ENCODE results near the gene CFTR. TPM values are rescaled to one million over a fixed set of nuclear protein-coding genes. Genes with fewer than 3 reads are reported as not detected.

The CFTR gene
- total RNA-seq, 1 donor from 2014 or later: 0.06 TPM

- Mint-ChIP-seq H3K9me3 (no peaks in the 10 kb centered on the region), H3K27ac (no peak overlapping the region), H3K4me3 (no peak overlapping the region), H3K36me3 (no peaks in the 10 kb centered on the region), H3K27me3 (ENCODE audit: insufficient read depth, low read depth) (peaks cover 2% of the 10 kb centered on the region), H3K4me1 (no peaks in the 10 kb centered on the region)
- no peaks in the 10 kb centered on the region for H4K20me1 ChIP-seq (ENCODE audit: low read depth)
- no peak overlapping the region for H3K4me2 ChIP-seq
- H3K27ac ChIP-seq: no peak overlapping the region
- TF ChIP-seq CTCF (IDR thresholded peaks at IDR 0.05): no peak
- TF ChIP-seq EZH2phosphoT487 (IDR thresholded peaks at IDR 0.05): no peak
- no peak overlapping the region for H2AFZ ChIP-seq (replicated peaks)
- H3K4me3 ChIP-seq: no peak overlapping the region
- no peaks in the 10 kb centered on the region for H3F3A ChIP-seq (ENCODE audit: low read depth)
- H3K79me2 ChIP-seq (ENCODE audit: low read depth): no peaks in the 10 kb centered on the region
- H3K9ac ChIP-seq: no peak overlapping the region
- no peaks in the 10 kb centered on the region for H3K27me3 ChIP-seq
- DNase-seq (ENCODE audit: low spot score): no peak
- no peaks in the 10 kb centered on the region for H3K36me3 ChIP-seq
- no peaks in the 10 kb centered on the region for H3K4me1 ChIP-seq
- no peaks in the 10 kb centered on the region for H3K9me3 ChIP-seq (ENCODE audit: low read depth)
Observed at GRCh38 chr7:117555260-117555659, 75.4 kb downstream of the CFTR start.

- no peak for DNase-seq (ENCODE audit: low spot score)
- Histone ChIP-seq H3K79me2 (ENCODE audit: low read depth) (no peaks in the 10 kb centered on the region), H3K27me3 (no peaks in the 10 kb centered on the region), H4K20me1 (ENCODE audit: low read depth) (no peaks in the 10 kb centered on the region), H3K4me1 (no peaks in the 10 kb centered on the region), H3K36me3 (no peaks in the 10 kb centered on the region), H3K27ac (no peak overlapping the region), H3K4me3 (no peak overlapping the region), H3F3A (ENCODE audit: low read depth) (no peaks in the 10 kb centered on the region), H3K9ac (no peak overlapping the region), H2AFZ (replicated peaks) (no peak overlapping the region), H3K9me3 (ENCODE audit: low read depth) (no peaks in the 10 kb centered on the region), H3K4me2 (no peak overlapping the region)
- H3K27ac Mint-ChIP-seq: no peak overlapping the region
- H3K9me3 Mint-ChIP-seq: no peaks in the 10 kb centered on the region
- TF ChIP-seq CTCF (IDR thresholded peaks at IDR 0.05) (no peak), EZH2 (IDR thresholded peaks at IDR 0.05) (no peak), EZH2phosphoT487 (IDR thresholded peaks at IDR 0.05) (no peak)
- H3K27me3 Mint-ChIP-seq (ENCODE audit: insufficient read depth, low read depth): peaks cover 2% of the 10 kb centered on the region
- no peaks in the 10 kb centered on the region for H3K36me3 Mint-ChIP-seq
- H3K4me3 Mint-ChIP-seq: no peak overlapping the region
- H3K4me1 Mint-ChIP-seq: no peaks in the 10 kb centered on the region
Observed at GRCh38 chr7:117559391-117559790, 79.6 kb downstream of the CFTR start.

DNA sequence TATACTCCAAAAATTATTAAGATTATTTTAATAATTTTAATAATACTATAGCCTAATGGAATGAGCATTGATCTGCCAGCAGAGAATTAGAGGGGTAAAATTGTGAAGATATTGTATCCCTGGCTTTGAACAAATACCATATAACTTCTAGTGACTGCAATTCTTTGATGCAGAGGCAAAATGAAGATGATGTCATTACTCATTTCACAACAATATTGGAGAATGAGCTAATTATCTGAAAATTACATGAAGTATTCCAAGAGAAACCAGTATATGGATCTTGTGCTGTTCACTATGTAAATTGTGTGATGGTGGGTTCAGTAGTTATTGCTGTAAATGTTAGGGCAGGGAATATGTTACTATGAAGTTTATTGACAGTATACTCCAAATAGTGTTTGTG lies 80.2 kb downstream of the CFTR start:
- no peak for DNase-seq (ENCODE audit: low spot score)
- TF ChIP-seq EZH2 (IDR thresholded peaks at IDR 0.05) (no peak), CTCF (IDR thresholded peaks at IDR 0.05) (no peak), EZH2phosphoT487 (IDR thresholded peaks at IDR 0.05) (no peak)
- Histone ChIP-seq H3F3A (ENCODE audit: low read depth) (no peaks in the 10 kb centered on the region), H2AFZ (replicated peaks) (no peak overlapping the region), H4K20me1 (ENCODE audit: low read depth) (no peaks in the 10 kb centered on the region), H3K79me2 (ENCODE audit: low read depth) (no peaks in the 10 kb centered on the region), H3K9ac (no peak overlapping the region), H3K27ac (no peak overlapping the region), H3K9me3 (ENCODE audit: low read depth) (no peaks in the 10 kb centered on the region), H3K4me1 (no peaks in the 10 kb centered on the region), H3K36me3 (no peaks in the 10 kb centered on the region), H3K4me2 (no peak overlapping the region), H3K27me3 (no peaks in the 10 kb centered on the region), H3K4me3 (no peak overlapping the region)
- H3K27ac Mint-ChIP-seq: no peak overlapping the region
- H3K36me3 Mint-ChIP-seq: no peaks in the 10 kb centered on the region
- peaks cover 2% of the 10 kb centered on the region for H3K27me3 Mint-ChIP-seq (ENCODE audit: insufficient read depth, low read depth)
- H3K4me3 Mint-ChIP-seq: no peak overlapping the region
- no peaks in the 10 kb centered on the region for H3K9me3 Mint-ChIP-seq
- H3K4me1 Mint-ChIP-seq: no peaks in the 10 kb centered on the region

GRCh38 chr7:117562759-117563158 lies 82.9 kb downstream of the CFTR start:
- Histone ChIP-seq H3K27ac (no peak overlapping the region), H3K4me2 (no peak overlapping the region), H3K79me2 (ENCODE audit: low read depth) (no peaks in the 10 kb centered on the region), H3K4me3 (no peak overlapping the region), H4K20me1 (ENCODE audit: low read depth) (no peaks in the 10 kb centered on the region), H3K4me1 (no peaks in the 10 kb centered on the region), H3K36me3 (no peaks in the 10 kb centered on the region), H3K9ac (no peak overlapping the region), H3K27me3 (no peaks in the 10 kb centered on the region), H3K9me3 (ENCODE audit: low read depth) (no peaks in the 10 kb centered on the region), H2AFZ (replicated peaks) (no peak overlapping the region), H3F3A (ENCODE audit: low read depth) (no peaks in the 10 kb centered on the region)
- Mint-ChIP-seq H3K27me3 (ENCODE audit: insufficient read depth, low read depth) (peaks cover 2% of the 10 kb centered on the region), H3K4me3 (no peak overlapping the region), H3K9me3 (no peaks in the 10 kb centered on the region), H3K36me3 (no peaks in the 10 kb centered on the region), H3K4me1 (no peaks in the 10 kb centered on the region), H3K27ac (no peak overlapping the region)
- DNase-seq (ENCODE audit: low spot score): no peak
- TF ChIP-seq CTCF (IDR thresholded peaks at IDR 0.05): no peak
- TF ChIP-seq EZH2phosphoT487 (IDR thresholded peaks at IDR 0.05): no peak
- TF ChIP-seq EZH2 (IDR thresholded peaks at IDR 0.05): no peak

Data from neural progenitor cell (in vitro differentiated cells).